Kidney (tissue), 14 donors: Measurements from ENCODE around the gene VWA8. TPM values are rescaled to one million over a fixed set of nuclear protein-coding genes. Genes with fewer than 3 reads are reported as not detected.

Experiments
- DNase-seq, 5 donors: peaks; one replicate each; pipeline ENCODE4 v3.0.0-alpha.2; 2013 to 2020
- FAIRE-seq: peaks from 2 replicates; lab custom pipeline; 2012; peaks lifted over from hg19 to GRCh38; lab: Jason Lieb, UNC
- H3K27ac ChIP-seq, 2 donors: one replicate each; pipeline ENCODE4 v1.7.0; 2013; ENCODE audit warnings: low read depth in 2 of 2, low read length in 2 of 2, inconsistent platforms in 1 of 2
- H3K27me3 ChIP-seq: one replicate; pipeline ENCODE4 v1.7.1; 2013; ENCODE audit warnings: low read length, inconsistent platforms; ENCODE audit not compliant: control insufficient read depth, insufficient read depth
- H3K36me3 ChIP-seq, 3 donors: one replicate each; pipeline versions ENCODE4 v1.7.0 to v1.7.1; 2013; ENCODE audit warnings: low read length in 3 of 3, control low read depth in 1 of 3, inconsistent platforms in 1 of 3; ENCODE audit not compliant: insufficient read depth in 3 of 3, control insufficient read depth in 2 of 3
- H3K4me1 ChIP-seq, 3 donors: one replicate each; pipeline versions ENCODE4 v1.7.0 to v1.7.1; 2013; ENCODE audit warnings: low read length in 3 of 3, inconsistent platforms in 1 of 3, low read depth in 1 of 3; ENCODE audit not compliant: control insufficient read depth in 2 of 3, insufficient read depth in 2 of 3
- H3K4me3 ChIP-seq, 3 donors: one replicate each; pipeline versions ENCODE4 v1.7.0 to v1.8.1; 2013; ENCODE audit warnings: low read length in 3 of 3, control low read depth in 1 of 3, inconsistent platforms in 1 of 3
- H3K9ac ChIP-seq, 3 donors: one replicate each; pipeline versions ENCODE4 v1.7.0 to v1.7.1; 2013; ENCODE audit warnings: low read length in 3 of 3, control low read depth in 1 of 3, inconsistent platforms in 1 of 3
- H3K9me3 ChIP-seq, 3 donors: one replicate each; pipeline versions ENCODE4 v1.7.0 to v1.7.1; 2013; ENCODE audit warnings: low read length in 3 of 3, control low read depth in 1 of 3, inconsistent platforms in 1 of 3; ENCODE audit not compliant: control insufficient read depth in 2 of 3, insufficient read depth in 1 of 3
- intact Hi-C: fragments of 100-400 bp; cut with DNase I; formaldehyde crosslinking; loops from one replicate; pipeline ENCODE4 v1.11.1; 2022
- polyA plus RNA-seq: library from polyadenylated mRNA; stranded (reverse); fragments of 350-450 nt; fragmentation: Illumina TruSeq; extraction: RNeasy Lipid Tissue Mini Kit (QIAGEN cat#74804); gene quantifications from one replicate; pipeline ENCODE4 v1.2.3, GENCODE V29; 2014; ENCODE audit warnings: low read depth, low replicate concordance; ENCODE audit not compliant: insufficient read depth
- total RNA-seq: library from RNA; stranded (reverse); fragmentation: NEBNext Ultra II Directional; extraction: Animal tissue kit (Norgen Biotek cat#: 25700); gene quantifications from one replicate; pipeline ENCODE4 v1.2.1, GENCODE V29; 2021
- TF ChIP-seq, protein P1 (sequence below): IDR thresholded peaks from 3 replicates; pipeline ENCODE4 v1.5.1; 2012; ENCODE audit warnings: mild to moderate bottlenecking, moderate library complexity, borderline replicate concordance; ENCODE audit not compliant: insufficient read depth; ENCODE audit errors: extremely low read depth
- donor health status: control.
- donor health status: control.
- donor health status: control.
- donor health status: control.
- donor health status: control.
- donor health status: DM: yes; HTN: yes; CAD: no.
- donor health status: Normal renal cell carcinoma (clear cell type).

Gene VWA8
- total and polyA plus RNA-seq, 2 donors from 2014 or later: 6.4 to 21.3 TPM

DNA sequence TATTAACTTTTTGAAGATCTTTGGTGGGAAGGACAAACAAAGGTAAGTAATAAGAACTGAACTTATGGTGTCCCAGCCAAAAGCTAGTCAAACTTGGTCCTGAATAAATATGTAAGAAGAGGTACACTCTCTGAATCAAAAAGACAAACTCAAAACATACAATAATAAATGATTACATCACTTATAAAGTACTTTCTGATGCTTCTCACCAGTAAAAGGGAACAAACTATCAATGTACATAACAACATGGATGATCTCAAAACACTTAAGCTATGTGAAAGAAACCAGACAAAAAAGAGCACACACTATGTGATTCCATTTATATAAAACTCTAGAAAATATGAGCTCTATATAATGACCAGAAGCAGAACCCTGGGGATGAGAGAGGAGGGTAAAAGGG, 138.3 kb downstream of the VWA8 start:
- no peak overlapping the region for H3K9ac ChIP-seq
- no peaks in the 10 kb centered on the region for H3K27me3 ChIP-seq
- no peak overlapping the region for H3K27ac ChIP-seq
- peaks cover 0 to under 1% (median 0%) of the 10 kb centered on the region in 3 donors for H3K4me1 ChIP-seq
- no peak overlapping the region for H3K4me3 ChIP-seq
- FAIRE-seq (no peak), DNase-seq (no peak)
- intact Hi-C loops: no loop called here
- peaks cover 0 to 3% (median 0%) of the 10 kb centered on the region in 3 donors for H3K36me3 ChIP-seq
- H3K9me3 ChIP-seq: no peaks in the 10 kb centered on the region
- TF ChIP-seq, protein P1, sequence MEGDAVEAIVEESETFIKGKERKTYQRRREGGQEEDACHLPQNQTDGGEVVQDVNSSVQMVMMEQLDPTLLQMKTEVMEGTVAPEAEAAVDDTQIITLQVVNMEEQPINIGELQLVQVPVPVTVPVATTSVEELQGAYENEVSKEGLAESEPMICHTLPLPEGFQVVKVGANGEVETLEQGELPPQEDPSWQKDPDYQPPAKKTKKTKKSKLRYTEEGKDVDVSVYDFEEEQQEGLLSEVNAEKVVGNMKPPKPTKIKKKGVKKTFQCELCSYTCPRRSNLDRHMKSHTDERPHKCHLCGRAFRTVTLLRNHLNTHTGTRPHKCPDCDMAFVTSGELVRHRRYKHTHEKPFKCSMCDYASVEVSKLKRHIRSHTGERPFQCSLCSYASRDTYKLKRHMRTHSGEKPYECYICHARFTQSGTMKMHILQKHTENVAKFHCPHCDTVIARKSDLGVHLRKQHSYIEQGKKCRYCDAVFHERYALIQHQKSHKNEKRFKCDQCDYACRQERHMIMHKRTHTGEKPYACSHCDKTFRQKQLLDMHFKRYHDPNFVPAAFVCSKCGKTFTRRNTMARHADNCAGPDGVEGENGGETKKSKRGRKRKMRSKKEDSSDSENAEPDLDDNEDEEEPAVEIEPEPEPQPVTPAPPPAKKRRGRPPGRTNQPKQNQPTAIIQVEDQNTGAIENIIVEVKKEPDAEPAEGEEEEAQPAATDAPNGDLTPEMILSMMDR: no peak

DNA sequence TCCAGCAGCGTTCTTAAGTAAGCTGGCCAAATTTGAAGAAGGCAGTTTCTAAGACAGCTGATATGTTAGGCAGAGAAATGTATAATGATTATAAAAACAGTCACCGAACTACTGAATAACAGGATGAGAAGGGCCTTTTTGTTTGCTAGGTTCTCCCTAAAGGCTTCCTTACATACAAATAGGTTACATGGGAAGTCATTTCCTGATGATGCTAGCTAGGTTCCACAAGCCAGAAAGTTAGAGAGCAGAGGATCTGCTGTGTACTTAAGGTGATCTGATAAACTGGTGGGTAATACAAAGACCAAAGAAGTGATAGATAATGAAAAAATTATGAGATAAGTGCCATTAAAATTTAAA, 139.7 kb downstream of the VWA8 start:
- Histone ChIP-seq H3K9me3 (no peaks in the 10 kb centered on the region), H3K27ac (no peak overlapping the region), H3K9ac (no peak overlapping the region), H3K4me1 (no peaks in the 10 kb centered on the region), H3K4me3 (no peak overlapping the region), H3K36me3 (peaks cover 0 to 5% (median 3%) of the 10 kb centered on the region in 3 donors), H3K27me3 (no peaks in the 10 kb centered on the region)
- DNase-seq (no peak), FAIRE-seq (no peak)
- intact Hi-C loops: no loop called here
- TF ChIP-seq, protein P1: no peak

DNA sequence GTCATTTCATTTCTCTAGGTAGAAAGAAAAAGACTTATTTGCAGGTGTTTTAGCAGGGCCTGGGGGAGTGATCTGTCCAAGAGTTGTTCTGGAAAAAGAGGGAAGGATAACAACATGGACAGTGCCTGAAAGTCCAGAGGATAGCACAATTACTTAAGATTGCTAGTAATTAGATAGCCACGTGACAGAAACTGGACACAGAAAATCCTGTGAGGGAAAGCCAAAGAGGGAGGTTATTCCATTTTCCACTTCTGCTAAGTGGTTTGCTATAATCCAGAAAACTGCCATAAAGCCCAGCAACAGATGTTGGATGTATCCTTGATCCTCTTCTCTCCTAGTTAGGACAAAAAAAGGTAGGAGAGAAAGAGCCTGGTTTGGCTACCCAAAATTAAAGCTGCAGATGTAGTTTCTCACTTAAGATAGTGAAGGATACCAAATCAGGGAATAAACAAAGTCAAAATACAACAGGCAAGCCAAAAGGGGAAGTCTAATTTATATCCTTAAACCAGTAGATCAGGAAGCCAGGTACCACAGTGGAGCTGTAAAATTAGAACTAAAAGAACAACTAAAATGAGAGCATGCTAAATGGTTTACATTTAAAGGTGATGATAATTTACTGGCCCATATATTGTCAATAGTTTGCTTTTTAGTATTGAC, 140.2 kb downstream of the VWA8 start:
- Histone ChIP-seq H3K27me3 (no peaks in the 10 kb centered on the region), H3K27ac (no peak overlapping the region), H3K36me3 (peaks cover 0 to 5% (median 3%) of the 10 kb centered on the region in 3 donors), H3K9me3 (no peaks in the 10 kb centered on the region), H3K4me3 (no peak overlapping the region), H3K4me1 (no peaks in the 10 kb centered on the region), H3K9ac (no peak overlapping the region)
- DNase-seq: no peak
- TF ChIP-seq, protein P1: no peak
- FAIRE-seq: no peak
- intact Hi-C loops: no loop called here
